Neural cell (in vitro differentiated cells): Measurements from ENCODE around the gene PNLIP.

Source experiments
- EP300 ChIP-seq: fragments of 450-650 bp; conservative IDR thresholded peaks from 2 replicates; pipeline ENCODE4 v1.6.1; 2014; ENCODE audit warnings: antibody characterized with exemption, mild to moderate bottlenecking, moderate library complexity; ENCODE audit not compliant: poor library complexity, severe bottlenecking
- EZH2 ChIP-seq: fragments of 200-600, 300-800 bp; shearing (Covaris generic), sonication (generic); IDR thresholded peaks from 2 replicates; pipeline ENCODE4 v1.6.1; 2014; ENCODE audit warnings: antibody characterized with exemption, low read length, borderline replicate concordance, mild to moderate bottlenecking; ENCODE audit not compliant: insufficient read depth, poor library complexity, severe bottlenecking

DNA sequence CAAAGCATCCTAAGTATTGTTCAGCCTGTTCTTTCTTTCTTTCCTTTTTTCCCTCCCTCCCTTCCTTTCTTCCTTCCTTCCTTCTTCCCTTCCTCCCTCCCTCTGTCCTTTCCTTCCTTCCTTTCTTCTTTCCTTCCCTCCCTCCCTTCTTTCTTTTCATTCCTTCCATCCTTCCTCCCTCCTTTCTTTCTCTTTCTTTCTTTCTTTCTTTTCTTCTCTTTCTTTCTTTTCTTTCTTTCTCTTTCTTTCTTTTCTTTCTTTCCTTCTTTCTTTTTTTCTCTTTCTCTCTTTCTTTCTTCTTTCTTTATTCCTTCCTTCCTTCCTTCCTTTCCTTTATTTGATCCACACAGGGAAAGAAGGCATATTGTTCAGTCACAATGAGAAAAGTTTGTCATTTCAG, 21.2 kb downstream of the PNLIP start:
- TF ChIP-seq EP300 (no peak), EZH2 (no peak)
